ENCODE data around the gene CCNY.
"Not testable (repeated sequence)": the region's sequence is repeated elsewhere in the genome, so short reads cannot be mapped to it uniquely, and the experiment has no call there.

The CCNY gene

GRCh38 chr10:35412003-35412723 lies 75.9 kb downstream of the CCNY start:
- DNase-seq = peak; percentile 59

DNA sequence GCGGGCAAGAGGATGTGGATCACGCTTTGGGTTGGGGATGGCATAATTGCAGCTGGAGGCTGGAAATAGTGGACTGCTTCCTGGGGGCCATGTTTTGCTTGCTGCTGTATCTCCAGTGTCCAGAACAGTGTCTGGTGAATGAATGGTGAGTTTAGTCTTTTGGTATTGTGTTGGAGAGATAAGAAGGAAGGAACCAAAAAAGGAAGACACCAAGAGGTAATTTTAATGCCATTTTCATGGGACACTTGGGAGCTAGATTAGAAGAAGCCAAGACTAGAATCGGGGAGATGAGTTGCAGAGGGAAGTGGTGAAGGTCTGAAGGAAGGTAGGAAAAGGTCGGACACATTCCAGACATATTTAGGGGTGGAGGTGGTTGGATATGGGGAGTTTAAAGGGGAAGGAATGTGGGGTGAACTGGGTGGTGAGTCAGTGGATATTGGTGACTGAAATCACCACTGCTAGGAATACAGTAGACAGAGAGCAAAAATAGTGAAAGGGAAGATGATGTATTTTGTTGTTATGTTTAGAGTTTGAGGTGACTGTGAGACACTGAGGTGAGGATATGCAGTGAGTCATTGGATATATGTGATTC lies 76.7 kb downstream of the CCNY start:
- DNase-seq = no peak

DNA sequence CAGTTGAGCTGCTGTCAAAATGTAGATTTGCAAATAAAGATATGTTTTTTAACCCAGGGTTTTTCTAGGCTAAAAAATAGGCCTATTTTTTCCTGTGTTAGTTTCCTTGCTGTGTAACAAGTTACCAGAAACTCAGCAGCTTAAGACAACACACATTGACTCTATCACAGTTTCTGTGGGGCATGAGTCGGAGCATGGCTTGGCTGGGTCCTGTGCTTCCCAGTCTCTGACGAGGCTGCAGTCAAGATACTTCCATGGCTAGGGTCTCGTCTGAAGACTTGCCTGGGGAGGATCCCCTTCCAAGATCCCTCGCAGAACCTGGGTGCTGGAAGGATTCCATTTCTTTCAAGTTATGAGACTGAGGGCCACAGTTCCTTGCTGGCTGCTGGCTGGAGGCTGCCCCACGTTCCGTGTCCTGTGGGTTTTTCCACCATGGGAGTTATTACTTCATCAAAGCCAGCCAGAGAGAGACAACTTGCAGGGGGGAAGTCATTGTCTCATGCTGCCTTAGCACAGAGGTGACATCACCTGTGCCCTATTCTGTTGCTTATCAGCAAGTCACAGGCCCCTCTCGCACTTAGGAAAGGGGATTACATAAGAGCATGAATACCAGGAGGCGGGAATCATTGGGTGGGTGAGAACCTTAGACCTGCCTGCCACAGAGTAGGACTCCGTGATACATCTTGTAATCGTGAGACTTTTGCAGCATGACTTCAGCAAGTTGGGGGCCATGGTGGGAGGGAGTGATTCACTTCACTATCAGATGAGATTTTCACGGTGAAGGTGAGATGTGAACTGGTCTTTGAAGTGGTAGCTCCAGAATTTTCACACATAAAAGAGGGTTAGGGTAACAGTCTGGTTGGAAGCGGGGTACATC lies 77.9 kb downstream of the CCNY start:
- no peak for DNase-seq

- no peak for DNase-seq
Observed at GRCh38 chr10:35415505-35415904, 79.2 kb downstream of the CCNY start.

DNA sequence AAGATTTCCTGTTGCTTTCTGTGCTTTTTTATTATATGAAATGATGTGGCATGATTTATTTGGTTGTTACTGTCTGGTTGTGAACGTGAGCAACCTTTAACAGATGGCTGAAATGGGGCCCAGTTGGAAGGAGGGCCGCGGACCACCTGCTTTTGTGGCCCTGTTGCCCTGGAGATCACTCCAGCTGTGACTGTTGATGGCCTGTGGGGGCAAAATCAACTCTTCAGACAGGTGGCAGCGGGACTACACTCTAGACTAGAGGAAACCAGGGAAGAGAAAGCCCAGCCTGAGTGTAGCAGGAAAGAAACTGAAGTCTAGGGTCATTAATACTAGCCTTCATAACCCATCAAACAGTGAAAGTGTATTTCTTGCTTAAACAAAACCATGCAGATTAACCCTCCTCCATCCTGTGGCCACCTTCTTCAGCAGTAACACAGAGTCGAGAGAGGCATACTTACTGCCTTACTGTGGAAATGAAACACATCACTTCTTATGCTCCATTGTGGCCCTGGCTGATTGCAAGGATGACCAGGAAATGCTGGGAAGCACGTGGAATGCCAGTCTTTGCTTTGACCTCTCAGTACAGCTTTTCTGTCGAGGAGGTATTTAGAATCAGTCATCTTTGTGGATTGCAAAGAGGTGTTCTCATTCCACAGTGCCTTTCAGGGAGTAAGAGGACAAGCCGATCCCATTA lies 80.5 kb downstream of the CCNY start:
- DNase-seq = peak; percentile 68

- no peak for DNase-seq
Observed at GRCh38 chr10:35417313-35417625, 81.0 kb downstream of the CCNY start.

DNA sequence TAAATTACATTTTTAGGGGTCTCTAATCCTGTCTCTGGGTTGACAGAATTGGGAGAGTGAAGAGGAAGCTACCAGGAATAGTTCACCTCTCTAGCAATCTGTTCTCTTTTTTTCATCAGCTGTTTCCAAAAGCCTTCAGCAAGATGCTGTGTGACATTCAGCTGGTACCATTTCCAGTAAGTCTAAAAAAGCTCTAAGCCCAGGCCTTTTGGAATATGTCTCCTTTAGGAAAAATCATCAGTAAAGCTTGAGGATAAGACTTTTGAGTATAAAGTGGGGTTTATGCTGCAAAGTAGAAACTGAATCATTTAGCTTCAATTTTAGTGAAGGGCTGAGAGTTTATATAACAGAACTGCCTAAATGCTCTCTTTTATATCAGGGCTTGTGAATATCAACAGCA lies 81.5 kb downstream of the CCNY start:
- no peak for DNase-seq

DNA sequence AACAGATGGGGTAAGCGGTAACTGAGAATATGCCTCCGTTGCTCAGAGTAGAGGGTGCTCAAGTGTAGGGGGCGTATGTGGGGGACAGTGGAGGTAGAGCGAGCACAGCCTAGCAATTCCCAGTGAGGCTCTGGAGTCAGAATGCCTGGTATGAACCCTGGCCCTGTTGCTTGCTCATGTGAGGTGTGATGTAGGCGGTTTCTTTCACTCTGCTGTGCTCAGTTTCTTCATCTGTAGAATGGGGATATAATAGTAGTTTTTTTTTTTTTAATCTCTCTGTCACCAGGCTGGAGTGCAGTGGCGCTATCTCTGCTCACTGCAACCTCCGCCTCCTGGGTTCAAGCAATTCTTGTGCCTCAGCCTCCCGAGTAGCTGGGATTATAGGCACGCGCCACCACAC lies 82.3 kb downstream of the CCNY start:
- not testable (repeated sequence) for DNase-seq

GRCh38 chr10:35420044-35420443 lies 83.7 kb downstream of the CCNY start:
- DNase-seq = no peak

DNA sequence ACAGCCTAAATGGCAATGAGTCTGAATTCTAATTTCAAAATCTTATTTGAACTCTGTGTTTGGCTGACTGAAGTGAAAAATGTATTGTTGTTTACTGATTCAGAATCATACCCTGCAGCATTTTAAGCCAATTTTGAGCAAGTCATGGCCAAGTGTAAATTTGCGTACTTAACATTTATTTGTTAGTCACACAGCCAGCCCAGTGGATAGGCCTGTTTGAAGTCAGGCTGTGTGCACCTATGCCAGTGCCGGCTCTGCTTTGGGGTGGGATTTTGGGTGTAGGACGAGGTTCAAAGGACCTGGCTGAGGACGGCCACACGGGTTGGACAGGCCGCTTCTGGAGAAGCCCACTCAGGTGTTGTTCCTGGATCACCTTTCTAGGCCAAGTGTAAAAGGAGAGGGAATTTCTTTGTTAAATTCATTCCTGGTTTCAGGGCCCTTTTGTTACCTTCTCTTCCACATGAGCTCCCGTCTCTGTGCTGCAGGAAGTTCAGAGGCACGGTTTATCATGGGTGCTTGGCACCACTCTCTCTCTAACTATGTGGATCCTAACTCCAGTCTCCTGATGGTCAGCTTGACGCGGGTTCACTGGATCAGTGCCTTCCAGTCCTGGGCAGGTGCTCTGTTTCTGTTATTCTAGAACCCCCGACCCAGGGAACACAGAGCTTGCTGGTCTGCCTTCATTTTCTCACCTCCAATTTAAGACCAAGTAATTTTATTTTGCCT lies 84.7 kb downstream of the CCNY start:
- DNase-seq = no peak

DNA sequence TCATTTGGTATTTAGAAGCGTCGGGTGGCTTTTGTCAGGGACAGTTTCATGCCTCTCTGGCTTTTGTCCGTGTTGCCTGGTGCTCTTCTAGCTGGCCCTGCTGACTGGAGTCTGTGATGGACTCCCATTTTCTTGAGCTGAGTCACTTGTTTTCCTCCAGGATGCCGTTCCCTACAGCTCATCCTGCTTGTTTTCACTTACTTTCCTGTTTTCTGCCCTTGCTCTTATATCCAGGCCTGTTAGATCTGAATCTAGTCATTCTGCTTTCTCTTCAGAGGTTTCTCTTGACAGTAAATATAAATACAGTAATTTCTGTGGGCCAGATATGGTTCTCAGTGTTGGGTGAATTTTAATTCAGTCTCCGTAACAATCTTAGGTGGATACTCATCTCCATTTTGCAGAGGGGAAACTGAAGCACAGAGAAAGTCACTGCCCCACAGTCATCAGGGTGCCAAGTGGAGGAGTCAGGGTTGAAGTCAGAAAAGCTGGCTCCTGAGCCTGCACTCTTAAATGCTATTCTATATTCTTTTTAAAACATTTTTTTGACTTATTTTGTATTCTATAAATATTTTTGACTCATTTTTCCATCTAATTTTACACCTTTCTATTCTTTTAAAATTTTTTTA lies 85.4 kb downstream of the CCNY start:
- no peak for DNase-seq

DNA sequence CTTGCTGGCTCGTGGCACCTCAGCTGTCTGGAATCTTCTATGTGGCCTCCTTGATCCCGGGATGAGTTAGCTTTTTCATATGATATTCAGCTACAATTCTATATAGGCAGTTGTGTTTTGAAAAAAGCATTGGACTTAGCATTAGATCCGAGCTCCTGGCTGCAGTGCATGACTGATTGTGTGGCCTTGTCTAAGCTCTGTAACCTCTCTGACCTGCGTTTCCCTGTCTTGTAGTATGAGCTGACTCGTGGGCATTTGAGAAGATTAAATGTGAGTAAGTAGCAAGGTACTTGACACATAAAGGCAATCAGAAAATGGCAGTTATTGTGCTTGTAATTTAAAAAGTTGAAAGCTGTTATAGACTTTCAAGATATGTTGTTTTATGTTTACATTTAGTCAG lies 85.9 kb downstream of the CCNY start:
- no peak for DNase-seq

- DNase-seq = no peak
Observed at GRCh38 chr10:35423505-35424306, 87.4 kb downstream of the CCNY start.

- no peak for DNase-seq
Observed at GRCh38 chr10:35424680-35425285, 88.5 kb downstream of the CCNY start.

GRCh38 chr10:35425595-35425994 lies 89.3 kb downstream of the CCNY start:
- no peak for DNase-seq

GRCh38 chr10:35426657-35427056 lies 90.3 kb downstream of the CCNY start:
- no peak for DNase-seq

DNA sequence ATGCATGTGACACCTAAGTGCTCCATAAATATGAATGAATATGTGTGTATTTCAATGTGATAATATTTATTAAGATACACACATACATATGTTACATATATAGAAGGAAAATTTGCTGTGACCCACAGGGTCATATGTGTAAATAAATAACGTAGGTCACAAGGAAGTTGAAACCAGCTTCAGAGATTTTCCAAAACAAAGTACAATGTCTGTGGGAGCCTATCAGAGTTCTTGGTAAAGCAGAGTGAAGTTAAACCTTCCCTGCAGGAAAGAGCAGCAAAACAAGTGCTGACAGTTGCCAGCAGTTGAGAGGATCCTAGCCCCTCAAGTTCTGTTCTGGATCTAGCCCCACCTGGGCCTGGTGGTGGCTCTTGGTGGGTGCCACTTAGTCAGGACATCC lies 91.2 kb downstream of the CCNY start:
- no peak for DNase-seq

DNA sequence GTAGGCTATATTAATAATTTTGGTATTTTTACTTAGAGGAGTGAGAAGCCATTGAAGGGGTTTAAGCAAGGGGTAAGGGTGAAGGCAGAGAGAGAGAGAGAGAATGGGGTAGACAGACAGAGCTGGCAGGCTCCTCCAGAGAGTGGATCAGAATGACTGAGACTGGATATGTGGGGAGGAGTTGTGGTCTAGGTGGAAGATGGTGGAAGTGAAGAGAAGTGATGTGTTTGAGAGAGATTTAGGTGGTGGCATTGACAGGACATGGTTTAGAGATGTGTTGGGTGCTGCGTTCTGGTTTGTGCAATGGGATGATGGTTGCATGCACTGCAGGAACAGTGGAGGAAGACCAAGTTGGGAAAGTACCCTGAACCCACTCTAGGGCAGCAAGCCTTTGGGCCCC lies 92.2 kb downstream of the CCNY start:
- no peak for DNase-seq

DNA sequence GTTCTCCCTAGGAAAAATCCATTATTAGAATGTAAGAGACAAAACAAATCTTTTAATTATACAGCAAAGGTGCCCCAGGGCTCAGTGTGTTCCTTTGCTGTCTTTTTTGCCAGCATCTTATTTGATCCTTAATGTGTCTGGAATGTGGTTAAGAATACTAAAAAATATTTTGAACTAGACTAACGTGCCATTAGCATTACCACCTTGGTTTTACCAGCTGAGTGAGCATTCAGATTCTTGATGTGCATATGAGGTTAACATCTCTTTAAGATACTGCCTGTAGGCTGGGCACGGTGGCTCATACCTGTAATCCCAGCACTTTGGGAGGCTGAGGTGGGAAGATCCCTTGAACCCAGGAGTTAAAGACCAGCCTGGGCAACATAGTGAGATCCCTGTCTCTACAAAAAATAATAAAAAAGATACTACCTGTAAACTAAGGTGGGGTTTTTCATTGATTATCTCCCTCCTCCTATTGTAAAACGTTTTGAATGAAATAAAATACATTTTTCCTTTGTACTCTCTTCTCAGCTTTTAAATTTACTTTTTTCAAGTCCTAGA lies 96.6 kb downstream of the CCNY start:
- DNase-seq = no peak

DNA sequence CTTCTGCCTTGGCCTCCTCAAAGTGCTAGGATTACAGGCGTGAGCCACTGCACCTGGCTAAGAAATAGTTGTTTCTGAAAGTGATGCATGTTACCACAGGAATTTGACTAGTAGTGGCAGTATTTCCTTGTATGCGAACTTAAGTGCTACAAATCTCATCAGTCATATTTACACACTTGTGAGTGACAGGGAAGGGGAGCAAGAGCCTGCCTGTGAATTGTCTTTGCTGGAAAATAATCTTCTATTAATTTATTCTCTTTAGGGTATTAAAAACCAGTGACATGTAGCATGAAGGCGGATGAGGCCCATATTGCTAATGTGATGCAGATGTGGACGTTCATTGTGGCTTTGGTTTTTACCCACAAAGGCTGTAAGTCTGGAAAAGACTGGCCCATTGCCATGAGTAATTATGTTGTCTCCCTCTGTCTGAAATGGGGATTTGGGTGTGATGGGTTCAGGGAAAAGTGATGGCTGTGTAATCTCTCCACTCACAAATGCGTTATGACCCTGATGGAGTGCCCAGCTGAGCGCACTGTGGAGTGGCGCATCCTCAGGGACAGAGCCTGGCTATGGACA lies 97.6 kb downstream of the CCNY start:
- DNase-seq = no peak

Data from right hindlimb (tissue), 1 donor.